Tibial nerve (tissue), 4 donors: ENCODE measurements around the gene PRKRIP1. TPM values are rescaled to one million over a fixed set of nuclear protein-coding genes. Genes with fewer than 3 reads are reported as not detected.

Source experiments
- DNase-seq, 2 donors: peaks; one replicate each; pipeline ENCODE4 v3.0.0-alpha.2; 2019; ENCODE audit warnings: low spot score in 2 of 2
- H3K27ac ChIP-seq, 4 donors: fragments of 200-600 bp; sonication (generic) in 3 of 4; one replicate each; pipeline ENCODE4 v1.5.1; 2017 to 2019; ENCODE audit warnings: mild to moderate bottlenecking in 1 of 4
- H3K27me3 ChIP-seq, 2 donors: fragments of 200-600 bp; sonication (generic) in 1 of 2; one replicate each; pipeline versions ENCODE4 v1.5.1 to v1.6.0; 2017 to 2019
- H3K36me3 ChIP-seq, 3 donors: fragments of 200-600 bp; sonication (generic); one replicate each; pipeline ENCODE4 v1.5.1; 2018 to 2019
- H3K4me1 ChIP-seq, 4 donors: fragments of 200-600 bp; sonication (generic) in 3 of 4; one replicate each; pipeline ENCODE4 v1.5.1; 2017 to 2019
- H3K4me3 ChIP-seq, 4 donors: fragments of 200-600 bp; sonication (generic) in 3 of 4; one replicate each; pipeline ENCODE4 v1.5.1; 2017 to 2019; ENCODE audit warnings: mild to moderate bottlenecking in 1 of 4, moderate library complexity in 1 of 4
- H3K9me3 ChIP-seq, 4 donors: fragments of 200-600 bp; sonication (generic) in 3 of 4; one replicate each; pipeline ENCODE4 v1.5.1; 2017 to 2019
- CTCF ChIP-seq, 5 experiments: fragments of 200-600 bp in 3 of 5; fragments of 450-650 bp in 2 of 5; sonication (generic) in 3 of 5; IDR thresholded peaks; one replicate each; pipeline ENCODE4 v1.5.1; 2016 to 2019; ENCODE audit warnings: antibody characterized with exemption in 5 of 5, mild to moderate bottlenecking in 3 of 5, moderate library complexity in 2 of 5
- EP300 ChIP-seq, 2 donors: sonication (generic); formaldehyde crosslinking; IDR thresholded peaks; one replicate each; pipeline ENCODE4 v1.6.1; 2017; ENCODE audit warnings: antibody characterized with exemption in 2 of 2, mild to moderate bottlenecking in 1 of 2
- POLR2A ChIP-seq, 2 donors: fragments of 450-650 bp; IDR thresholded peaks; one replicate each; pipeline ENCODE4 v1.6.1; 2017; ENCODE audit warnings: antibody characterized with exemption in 2 of 2, mild to moderate bottlenecking in 2 of 2, moderate library complexity in 2 of 2
- WGBS, 2 donors: methylation state at CpG; one replicate each; pipeline ENCODE4 v1.1.5; 2018; 5-methylcytosine and 5-hydroxymethylcytosine counted together
- total RNA-seq, 4 donors: library from RNA; depleted of rRNA; stranded (reverse); fragments of >200 nt; gene quantifications; one replicate each; pipeline ENCODE4 v1.1.0, GENCODE V29; 2016

PRKRIP1 gene
- total RNA-seq, 4 donors from 2014 or later = 34.7 to 62.1 (median 48.5) TPM

GRCh38 chr7:102439963-102440795 is 44.0 kb downstream of the PRKRIP1 start:
- Histone ChIP-seq H3K9me3 (no peaks in the 10 kb centered on the region), H3K36me3 (peaks cover 0 to 58% (median 0%) of the 10 kb centered on the region in 3 donors), H3K4me3 (no peak overlapping the region), H3K27me3 (no peaks in the 10 kb centered on the region), H3K27ac (no peak overlapping the region), H3K4me1 (no peaks in the 10 kb centered on the region)
- DNase-seq = no peak
- WGBS, 2 donors = 68 to 76% methylated on average over 17 of the region's 17 CpGs
- TF ChIP-seq POLR2A (IDR thresholded peaks at IDR 0.05) (no peak), CTCF (IDR thresholded peaks at IDR 0.05) (no peak), EP300 (IDR thresholded peaks at IDR 0.05) (no peak)

- DNase-seq = no peak
- 90 to 93% methylated on average over 17 of the region's 17 CpGs for WGBS, 2 donors
- H3K36me3 ChIP-seq = peaks cover 0 to 75% (median 8%) of the 10 kb centered on the region in 3 donors
- TF ChIP-seq POLR2A (IDR thresholded peaks at IDR 0.05) = no peak
- TF ChIP-seq CTCF (IDR thresholded peaks at IDR 0.05) = no peak
- no peak for TF ChIP-seq EP300 (IDR thresholded peaks at IDR 0.05)
- H3K9me3 ChIP-seq = no peaks in the 10 kb centered on the region
- H3K4me3 ChIP-seq = no peak overlapping the region
- H3K27me3 ChIP-seq = no peaks in the 10 kb centered on the region
- H3K27ac ChIP-seq = no peak overlapping the region
- no peaks in the 10 kb centered on the region for H3K4me1 ChIP-seq
Observed at GRCh38 chr7:102444961-102445673, 49.0 kb downstream of the PRKRIP1 start.

GRCh38 chr7:102445674-102446071 is 49.5 kb downstream of the PRKRIP1 start:
- H3K27ac ChIP-seq = no peak overlapping the region
- TF ChIP-seq POLR2A (IDR thresholded peaks at IDR 0.05) (no peak), CTCF (IDR thresholded peaks at IDR 0.05) (no peak), EP300 (IDR thresholded peaks at IDR 0.05) (no peak)
- 88 to 94% methylated on average over 2 of the region's 2 CpGs for WGBS, 2 donors

GRCh38 chr7:102446387-102447156 is 50.4 kb downstream of the PRKRIP1 start:
- Histone ChIP-seq H3K36me3 (peaks cover 0 to 61% (median 8%) of the 10 kb centered on the region in 3 donors), H3K9me3 (no peaks in the 10 kb centered on the region), H3K4me3 (no peak overlapping the region), H3K27me3 (no peaks in the 10 kb centered on the region), H3K27ac (no peak overlapping the region), H3K4me1 (no peaks in the 10 kb centered on the region)
- no peak for DNase-seq
- TF ChIP-seq EP300 (IDR thresholded peaks at IDR 0.05) (no peak), CTCF (IDR thresholded peaks at IDR 0.05) (no peak)
- WGBS, 2 donors = 93% methylated on average over 13 to 33 of the region's 41 CpGs

More at GRCh38 chr7:102445674-102446071, 49.5 kb downstream of the PRKRIP1 start:
- Histone ChIP-seq H3K4me1 (no peaks in the 10 kb centered on the region), H3K27me3 (no peaks in the 10 kb centered on the region), H3K9me3 (no peaks in the 10 kb centered on the region), H3K4me3 (no peak overlapping the region), H3K36me3 (peaks cover 0 to 69% (median 8%) of the 10 kb centered on the region in 3 donors)
- no peak for DNase-seq
